ENCODE data around the gene C1orf159. TPM values are rescaled to one million over a fixed set of nuclear protein-coding genes. Genes with fewer than 3 reads are reported as not detected.

The C1orf159 gene
- total RNA-seq, 2 donors from 2014 or later = 18.6 to 37.1 TPM

DNA sequence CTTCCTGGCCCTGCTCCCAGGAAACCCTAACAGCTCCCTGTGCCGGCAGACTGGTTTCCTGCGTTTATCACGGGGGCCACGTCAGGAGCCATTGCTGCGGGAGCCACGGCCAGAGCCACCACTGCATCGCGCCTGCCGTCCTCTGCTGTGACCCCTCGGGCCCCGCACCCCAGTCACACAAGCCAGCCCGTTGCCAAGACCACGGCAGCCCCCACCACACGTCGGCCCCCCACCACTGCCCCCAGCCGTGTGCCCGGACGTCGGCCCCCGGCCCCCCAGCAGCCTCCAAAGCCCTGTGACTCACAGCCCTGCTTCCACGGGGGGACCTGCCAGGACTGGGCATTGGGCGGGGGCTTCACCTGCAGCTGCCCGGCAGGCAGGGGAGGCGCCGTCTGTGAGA lies 67.9 kb downstream of the C1orf159 start:
- peaks cover 1 to 6% of the 10 kb centered on the region in 2 donors for H3K4me1 Mint-ChIP-seq (ENCODE audit: low read depth in 2 of 2)
- H3K4me3 Mint-ChIP-seq = no peak overlapping the region
- no peaks in the 10 kb centered on the region for H3K27me3 Mint-ChIP-seq
- H3K36me3 Mint-ChIP-seq = no peaks in the 10 kb centered on the region
- DNase-seq (ENCODE audit: low spot score) = no peak
- ATAC-seq = no peak
- no peak overlapping the region for H3K27ac Mint-ChIP-seq
- H3K9me3 Mint-ChIP-seq = no peaks in the 10 kb centered on the region

DNA sequence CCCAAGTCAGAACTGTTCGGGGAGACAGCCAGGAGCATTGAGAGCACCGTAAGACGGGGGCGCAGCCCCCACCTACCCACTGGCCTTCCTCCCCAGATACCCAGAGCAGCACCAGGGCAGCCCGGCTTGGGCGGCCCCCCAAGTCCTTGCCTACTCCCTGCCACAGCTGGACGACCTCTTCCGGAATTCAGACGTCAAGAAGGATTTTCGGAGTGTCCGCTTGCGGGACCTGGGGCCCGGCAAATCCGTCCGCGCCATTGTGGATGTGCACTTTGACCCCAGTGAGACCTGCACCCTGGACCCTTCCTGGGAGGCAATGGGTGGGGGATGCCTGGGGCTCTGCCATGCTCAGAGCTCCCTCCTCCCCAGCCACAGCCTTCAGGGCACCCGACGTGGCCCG lies 68.5 kb downstream of the C1orf159 start:
- no peak for DNase-seq (ENCODE audit: low spot score)
- no peaks in the 10 kb centered on the region for H3K9me3 Mint-ChIP-seq
- H3K36me3 Mint-ChIP-seq = no peaks in the 10 kb centered on the region
- no peaks in the 10 kb centered on the region for H3K27me3 Mint-ChIP-seq
- ATAC-seq = no peak
- H3K27ac Mint-ChIP-seq = no peak overlapping the region
- peaks cover 3 to 4% of the 10 kb centered on the region in 2 donors for H3K4me1 Mint-ChIP-seq (ENCODE audit: low read depth in 2 of 2)
- no peak overlapping the region for H3K4me3 Mint-ChIP-seq

DNA sequence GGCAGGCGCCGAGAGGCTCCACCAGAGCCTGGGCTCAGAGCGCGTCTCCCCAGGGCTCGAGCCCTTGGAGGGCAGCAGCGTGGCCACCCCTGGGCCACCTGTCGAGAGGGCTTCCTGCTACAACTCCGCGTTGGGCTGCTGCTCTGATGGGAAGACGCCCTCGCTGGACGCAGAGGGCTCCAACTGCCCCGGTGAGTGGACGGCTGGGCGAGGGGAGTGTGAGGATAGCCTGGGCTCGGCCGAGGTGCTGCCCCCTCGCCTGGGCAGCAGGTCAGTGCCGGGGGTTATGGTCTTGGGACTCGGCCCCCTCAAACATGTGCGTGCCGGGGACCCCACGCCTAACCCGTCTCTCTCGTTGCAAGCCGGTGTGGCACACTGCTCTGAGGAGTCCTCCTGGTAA lies 69.1 kb downstream of the C1orf159 start:
- no peaks in the 10 kb centered on the region for H3K9me3 Mint-ChIP-seq
- peaks cover 0 to 5% of the 10 kb centered on the region in 2 donors for H3K4me1 Mint-ChIP-seq (ENCODE audit: low read depth in 2 of 2)
- no peaks in the 10 kb centered on the region for H3K27me3 Mint-ChIP-seq
- H3K4me3 Mint-ChIP-seq = no peak overlapping the region
- H3K27ac Mint-ChIP-seq = no peak overlapping the region
- no peak for DNase-seq (ENCODE audit: low spot score)
- no peak for ATAC-seq
- H3K36me3 Mint-ChIP-seq = no peaks in the 10 kb centered on the region

DNA sequence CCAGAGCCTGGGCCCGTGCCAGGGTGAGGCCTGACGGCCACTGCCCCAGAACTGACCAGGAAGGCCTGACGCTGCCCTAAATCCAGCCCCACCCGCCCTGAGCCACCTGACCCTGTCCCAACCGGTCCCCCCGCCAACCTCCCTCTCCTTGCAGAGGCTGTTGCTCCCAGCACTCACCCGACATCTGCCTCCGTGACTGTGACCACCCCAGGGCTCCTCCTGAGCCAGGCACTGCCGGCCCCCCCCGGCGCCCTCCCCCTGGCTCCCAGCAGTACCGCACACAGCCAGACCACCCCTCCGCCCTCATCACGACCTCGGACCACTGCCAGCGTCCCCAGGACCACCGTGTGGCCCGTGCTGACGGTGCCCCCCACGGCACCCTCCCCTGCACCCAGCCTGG lies 69.6 kb downstream of the C1orf159 start:
- H3K4me3 Mint-ChIP-seq = no peak overlapping the region
- no peaks in the 10 kb centered on the region for H3K27me3 Mint-ChIP-seq
- H3K27ac Mint-ChIP-seq = no peak overlapping the region
- DNase-seq (ENCODE audit: low spot score) = no peak
- H3K9me3 Mint-ChIP-seq = no peaks in the 10 kb centered on the region
- no peak for ATAC-seq
- H3K4me1 Mint-ChIP-seq (ENCODE audit: low read depth in 2 of 2) = peaks cover 0 to 5% of the 10 kb centered on the region in 2 donors
- no peaks in the 10 kb centered on the region for H3K36me3 Mint-ChIP-seq

DNA sequence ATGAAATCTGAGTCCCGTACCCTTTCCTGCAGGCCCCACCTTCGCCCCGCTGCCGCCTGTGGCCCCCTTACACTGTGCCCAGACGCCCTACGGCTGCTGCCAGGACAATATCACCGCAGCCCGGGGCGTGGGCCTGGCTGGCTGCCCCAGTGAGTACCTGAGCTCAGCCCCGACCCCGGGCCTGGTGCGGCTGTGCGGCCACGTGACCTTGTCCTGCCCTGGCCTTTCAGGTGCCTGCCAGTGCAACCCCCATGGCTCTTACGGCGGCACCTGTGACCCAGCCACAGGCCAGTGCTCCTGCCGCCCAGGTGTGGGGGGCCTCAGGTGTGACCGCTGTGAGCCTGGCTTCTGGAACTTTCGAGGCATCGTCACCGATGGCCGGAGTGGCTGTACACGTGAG lies 70.8 kb downstream of the C1orf159 start:
- no peaks in the 10 kb centered on the region for H3K27me3 Mint-ChIP-seq
- H3K4me1 Mint-ChIP-seq (ENCODE audit: low read depth in 2 of 2) = peaks cover 0 to 5% of the 10 kb centered on the region in 2 donors
- ATAC-seq (no peak), DNase-seq (ENCODE audit: low spot score) (no peak)
- H3K4me3 Mint-ChIP-seq = no peak overlapping the region
- H3K36me3 Mint-ChIP-seq = no peaks in the 10 kb centered on the region
- H3K27ac Mint-ChIP-seq = no peak overlapping the region
- H3K9me3 Mint-ChIP-seq = no peaks in the 10 kb centered on the region

DNA sequence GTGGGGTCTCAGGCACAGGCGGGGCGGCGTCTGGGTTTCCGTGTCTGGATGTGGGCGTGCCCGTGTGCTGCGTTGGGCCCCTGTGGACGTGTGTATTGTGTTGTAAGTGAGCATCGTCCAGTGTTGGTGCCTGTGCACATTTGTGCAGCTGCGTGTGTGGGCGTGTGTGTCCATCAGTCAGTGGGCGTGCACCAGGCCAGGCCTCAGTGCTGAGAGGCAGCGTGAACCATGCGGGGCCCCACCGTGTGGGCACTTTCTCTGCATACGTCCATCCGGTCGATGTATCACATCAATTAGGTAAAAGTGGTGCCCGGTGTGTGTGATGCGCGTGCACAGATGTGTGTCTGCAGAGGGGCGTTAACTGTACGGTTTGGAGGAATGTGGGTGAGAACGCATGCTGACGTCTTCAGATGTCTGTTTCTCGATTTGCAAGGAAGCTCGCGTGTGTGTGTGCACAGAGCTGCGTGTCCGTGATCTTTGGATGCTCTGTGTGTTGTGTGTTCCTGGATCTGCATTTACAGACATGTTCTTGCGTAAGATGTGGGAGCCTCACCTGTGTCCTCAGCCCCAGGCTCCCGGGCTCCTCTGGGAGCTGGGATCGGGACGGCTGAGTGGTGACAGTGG lies 71.3 kb downstream of the C1orf159 start:
- DNase-seq (ENCODE audit: low spot score) (no peak), ATAC-seq (no peak)
- Mint-ChIP-seq H3K36me3 (no peaks in the 10 kb centered on the region), H3K27ac (no peak overlapping the region), H3K4me1 (ENCODE audit: low read depth in 2 of 2) (peaks cover 4 to 9% of the 10 kb centered on the region in 2 donors), H3K27me3 (peaks cover 0 to 3% of the 10 kb centered on the region in 2 donors), H3K4me3 (no peak overlapping the region), H3K9me3 (no peaks in the 10 kb centered on the region)

DNA sequence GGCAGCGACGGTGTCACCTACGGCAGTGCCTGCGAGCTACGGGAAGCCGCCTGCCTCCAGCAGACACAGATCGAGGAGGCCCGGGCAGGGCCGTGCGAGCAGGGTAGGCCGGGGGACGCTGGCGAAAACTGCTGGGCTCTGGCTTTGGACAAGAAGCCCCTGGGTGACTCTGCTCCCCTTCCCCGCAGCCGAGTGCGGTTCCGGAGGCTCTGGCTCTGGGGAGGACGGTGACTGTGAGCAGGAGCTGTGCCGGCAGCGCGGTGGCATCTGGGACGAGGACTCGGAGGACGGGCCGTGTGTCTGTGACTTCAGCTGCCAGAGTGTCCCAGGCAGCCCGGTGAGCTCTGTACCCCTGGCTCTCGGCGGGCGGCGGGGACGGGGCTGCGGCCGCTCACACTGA lies 72.0 kb downstream of the C1orf159 start:
- Mint-ChIP-seq H3K4me1 (ENCODE audit: low read depth in 2 of 2) (peaks cover 9 to 14% of the 10 kb centered on the region in 2 donors), H3K27ac (no peak overlapping the region), H3K36me3 (no peaks in the 10 kb centered on the region), H3K27me3 (peaks cover under 1 to 5% of the 10 kb centered on the region in 2 donors), H3K9me3 (no peaks in the 10 kb centered on the region), H3K4me3 (no peak overlapping the region)
- ATAC-seq (no peak), DNase-seq (ENCODE audit: low spot score) (no peak)

DNA sequence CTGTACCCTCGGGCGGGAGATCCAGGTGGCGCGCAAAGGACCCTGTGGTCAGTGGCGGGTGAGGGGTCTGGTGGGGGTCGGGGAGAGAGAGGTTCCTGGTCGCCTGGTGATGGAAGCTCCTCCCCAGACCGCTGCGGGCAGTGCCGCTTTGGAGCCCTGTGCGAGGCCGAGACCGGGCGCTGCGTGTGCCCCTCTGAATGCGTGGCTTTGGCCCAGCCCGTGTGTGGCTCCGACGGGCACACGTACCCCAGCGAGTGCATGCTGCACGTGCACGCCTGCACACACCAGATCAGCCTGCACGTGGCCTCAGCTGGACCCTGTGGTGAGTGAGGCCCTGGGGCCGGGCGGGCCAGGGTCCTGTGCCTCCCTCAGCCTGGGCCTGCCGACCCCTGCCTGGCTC lies 72.5 kb downstream of the C1orf159 start:
- ATAC-seq (no peak), DNase-seq (ENCODE audit: low spot score) (no peak)
- no peaks in the 10 kb centered on the region for H3K9me3 Mint-ChIP-seq
- H3K27me3 Mint-ChIP-seq = peaks cover 6 to 10% of the 10 kb centered on the region in 2 donors
- H3K4me3 Mint-ChIP-seq = no peak overlapping the region
- no peak overlapping the region for H3K27ac Mint-ChIP-seq
- H3K36me3 Mint-ChIP-seq = no peaks in the 10 kb centered on the region
- H3K4me1 Mint-ChIP-seq (ENCODE audit: low read depth in 2 of 2) = peaks cover 14 to 19% of the 10 kb centered on the region in 2 donors

DNA sequence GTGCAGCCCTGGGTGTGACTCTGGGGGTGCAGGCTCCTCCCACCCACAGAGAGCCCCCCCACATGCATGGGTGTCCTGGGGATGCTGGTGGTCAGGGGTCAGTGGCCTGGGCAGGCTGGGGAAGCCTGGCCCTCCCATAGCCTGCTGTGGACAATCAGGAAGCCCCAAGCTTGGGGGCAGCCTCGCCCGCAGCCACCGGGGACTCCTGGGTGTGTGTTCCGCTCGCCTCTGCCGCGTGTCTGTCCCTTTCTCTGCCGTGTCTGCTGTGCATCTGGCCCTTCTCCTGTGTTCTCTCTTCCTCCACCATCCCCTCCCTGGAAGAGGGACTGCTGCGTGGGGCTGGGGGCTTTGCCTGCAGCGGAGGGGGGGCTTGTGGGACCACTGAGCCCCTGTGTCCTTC lies 73.1 kb downstream of the C1orf159 start:
- DNase-seq (ENCODE audit: low spot score) = no peak

DNA sequence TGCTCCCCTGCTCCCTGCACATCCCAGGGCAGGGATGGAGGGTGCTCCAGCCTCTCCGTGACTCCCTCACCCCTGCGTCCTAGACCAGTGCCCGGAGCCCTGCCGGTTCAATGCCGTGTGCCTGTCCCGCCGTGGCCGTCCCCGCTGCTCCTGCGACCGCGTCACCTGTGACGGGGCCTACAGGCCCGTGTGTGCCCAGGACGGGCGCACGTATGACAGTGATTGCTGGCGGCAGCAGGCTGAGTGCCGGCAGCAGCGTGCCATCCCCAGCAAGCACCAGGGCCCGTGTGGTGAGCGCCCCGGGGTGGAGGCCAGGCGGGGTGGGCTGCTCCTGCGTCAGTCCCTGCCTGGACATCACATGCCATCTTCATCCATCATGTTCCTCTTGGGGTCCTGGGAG lies 74.0 kb downstream of the C1orf159 start:
- H3K27me3 Mint-ChIP-seq = peaks cover 7 to 12% of the 10 kb centered on the region in 2 donors
- H3K9me3 Mint-ChIP-seq = no peaks in the 10 kb centered on the region
- DNase-seq (ENCODE audit: low spot score) (no peak), ATAC-seq (no peak)
- H3K36me3 Mint-ChIP-seq = no peaks in the 10 kb centered on the region
- no peak overlapping the region for H3K27ac Mint-ChIP-seq
- peaks cover 14 to 21% of the 10 kb centered on the region in 2 donors for H3K4me1 Mint-ChIP-seq (ENCODE audit: low read depth in 2 of 2)
- no peak overlapping the region for H3K4me3 Mint-ChIP-seq

More for the DNA sequence above, 73.1 kb downstream of the C1orf159 start:
- H3K27ac Mint-ChIP-seq = no peak overlapping the region
- H3K27me3 Mint-ChIP-seq = peaks cover 7 to 12% of the 10 kb centered on the region in 2 donors
- H3K4me1 Mint-ChIP-seq (ENCODE audit: low read depth in 2 of 2) = peaks cover 14 to 21% of the 10 kb centered on the region in 2 donors
- ATAC-seq = no peak
- no peaks in the 10 kb centered on the region for H3K36me3 Mint-ChIP-seq
- H3K9me3 Mint-ChIP-seq = no peaks in the 10 kb centered on the region
- H3K4me3 Mint-ChIP-seq = no peak overlapping the region

DNA sequence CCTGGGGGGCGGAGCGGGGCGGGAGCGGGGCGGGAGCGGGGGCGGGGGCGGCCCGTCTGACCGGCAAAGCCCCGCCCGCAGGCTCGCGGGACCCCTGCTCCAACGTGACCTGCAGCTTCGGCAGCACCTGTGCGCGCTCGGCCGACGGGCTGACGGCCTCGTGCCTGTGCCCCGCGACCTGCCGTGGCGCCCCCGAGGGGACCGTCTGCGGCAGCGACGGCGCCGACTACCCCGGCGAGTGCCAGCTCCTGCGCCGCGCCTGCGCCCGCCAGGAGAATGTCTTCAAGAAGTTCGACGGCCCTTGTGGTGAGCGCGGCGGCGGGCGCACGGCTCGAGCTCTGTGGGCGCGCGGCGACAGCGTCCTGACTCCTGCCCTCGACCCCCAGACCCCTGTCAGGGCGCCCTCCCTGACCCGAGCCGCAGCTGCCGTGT lies 74.8 kb downstream of the C1orf159 start:
- H3K4me1 Mint-ChIP-seq (ENCODE audit: low read depth in 2 of 2) = peaks cover 14 to 22% of the 10 kb centered on the region in 2 donors
- no peaks in the 10 kb centered on the region for H3K9me3 Mint-ChIP-seq
- H3K36me3 Mint-ChIP-seq = no peaks in the 10 kb centered on the region
- DNase-seq (ENCODE audit: low spot score) = no peak
- H3K4me3 Mint-ChIP-seq = no peak overlapping the region
- peaks cover 8 to 15% of the 10 kb centered on the region in 2 donors for H3K27me3 Mint-ChIP-seq
- H3K27ac Mint-ChIP-seq = no peak overlapping the region
- peak in 1 of 2 donors; percentile 12 for ATAC-seq

DNA sequence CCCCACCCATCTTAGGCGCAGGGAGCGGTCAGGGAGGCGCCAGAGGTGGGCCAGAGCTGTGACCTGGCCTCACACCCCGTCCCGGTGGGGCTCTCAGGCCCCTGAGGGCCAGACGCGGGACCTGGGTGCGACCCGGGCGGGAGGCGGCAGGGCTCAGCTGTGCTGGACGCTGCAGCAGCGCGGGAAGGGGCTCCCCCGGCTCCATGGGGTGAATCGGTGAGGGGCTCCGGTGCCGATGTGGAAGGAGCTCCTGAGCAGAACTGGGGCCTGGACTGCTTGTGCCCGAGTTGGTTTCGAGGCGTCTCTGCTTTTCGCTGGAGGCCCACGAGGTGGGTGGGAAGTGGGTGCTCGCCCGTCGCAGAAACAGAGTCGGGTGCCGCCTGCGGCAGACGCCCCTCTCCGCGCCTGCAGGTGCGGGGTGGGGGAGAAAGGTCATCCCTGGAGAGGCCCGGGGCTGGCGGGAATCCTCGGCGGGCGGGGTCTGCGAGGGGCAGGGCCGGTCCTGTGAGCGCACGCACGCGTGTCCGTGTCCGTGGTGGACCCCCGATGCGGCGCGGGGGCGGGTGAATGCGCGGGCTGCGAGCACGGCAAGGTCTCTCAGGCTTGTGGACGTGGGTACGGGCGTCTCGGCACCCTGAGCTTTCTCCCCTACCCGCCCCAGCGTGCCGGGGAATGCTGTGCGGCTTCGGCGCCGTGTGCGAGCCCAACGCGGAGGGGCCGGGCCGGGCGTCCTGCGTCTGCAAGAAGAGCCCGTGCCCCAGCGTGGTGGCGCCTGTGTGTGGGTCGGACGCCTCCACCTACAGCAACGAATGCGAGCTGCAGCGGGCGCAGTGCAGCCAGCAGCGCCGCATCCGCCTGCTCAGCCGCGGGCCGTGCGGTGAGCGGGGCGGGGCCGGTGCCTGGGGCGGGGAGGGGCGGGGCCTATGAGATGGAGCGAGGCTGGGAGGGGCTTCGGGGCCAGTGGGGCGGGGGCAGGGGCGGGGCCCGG lies 75.6 kb downstream of the C1orf159 start:
- peaks cover 12 to 20% of the 10 kb centered on the region in 2 donors for H3K27me3 Mint-ChIP-seq
- H3K27ac Mint-ChIP-seq = peak overlapping the region; percentile 7 to 71
- H3K4me1 Mint-ChIP-seq (ENCODE audit: low read depth in 2 of 2) = peaks cover 14 to 29% of the 10 kb centered on the region in 2 donors
- peak overlapping the region; percentile 84 for H3K4me3 Mint-ChIP-seq
- no peaks in the 10 kb centered on the region for H3K9me3 Mint-ChIP-seq
- DNase-seq (ENCODE audit: low spot score) (peak; percentile 85), ATAC-seq (peak; percentile 88 to 92)
- no peaks in the 10 kb centered on the region for H3K36me3 Mint-ChIP-seq

DNA sequence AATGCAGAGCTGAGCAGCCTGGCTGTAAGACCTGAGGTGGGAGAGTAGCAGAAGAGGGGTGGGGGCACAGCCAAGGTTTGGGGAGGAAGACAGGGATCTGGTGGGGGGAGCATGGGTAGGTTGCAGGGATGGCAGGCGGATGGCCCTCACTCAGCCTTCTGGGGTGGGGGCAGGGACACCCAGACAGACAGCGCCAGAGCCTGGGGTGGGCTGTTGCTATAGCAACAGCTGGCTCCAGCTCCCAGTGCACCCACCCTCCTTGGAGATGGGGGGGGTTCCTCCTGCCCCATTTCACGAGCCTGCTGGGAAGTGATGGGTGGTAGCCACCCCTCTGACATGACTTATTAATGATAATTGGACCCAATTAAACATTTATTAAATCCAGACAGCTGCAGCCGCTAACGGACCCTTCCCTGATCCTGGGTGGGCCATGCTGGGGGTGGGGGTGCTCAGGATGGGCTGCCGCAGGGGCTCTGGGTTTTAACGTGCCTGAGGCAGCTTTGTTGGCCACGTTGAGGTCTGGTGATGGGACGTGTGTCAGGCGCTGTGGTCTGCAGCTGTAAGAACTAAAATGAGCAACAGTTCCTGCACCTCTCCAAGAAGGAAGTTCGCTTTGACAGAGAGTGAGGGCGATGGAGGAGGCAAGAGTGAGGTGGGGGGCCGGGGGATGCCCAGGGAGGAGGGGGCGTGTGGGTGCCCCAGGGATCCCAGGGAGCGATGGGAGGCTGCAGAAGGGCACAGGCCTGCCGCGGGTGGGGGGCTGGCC lies 76.6 kb downstream of the C1orf159 start:
- H3K36me3 Mint-ChIP-seq = no peaks in the 10 kb centered on the region
- H3K4me1 Mint-ChIP-seq (ENCODE audit: low read depth in 2 of 2) = peaks cover 14 to 29% of the 10 kb centered on the region in 2 donors
- peak overlapping the region; percentile 7 to 71 for H3K27ac Mint-ChIP-seq
- peak overlapping the region; percentile 84 for H3K4me3 Mint-ChIP-seq
- H3K9me3 Mint-ChIP-seq = no peaks in the 10 kb centered on the region
- H3K27me3 Mint-ChIP-seq = peaks cover 12 to 20% of the 10 kb centered on the region in 2 donors
- DNase-seq (ENCODE audit: low spot score) = no peak
- peak; percentile 30 to 68 for ATAC-seq

Data from natural killer cell treated with Interleukin-12 subunit alpha and Interleukin-12 subunit beta and Interleukin-15 and Interleukin-18, amount 100 ng/mL, for 72 hours (primary cell).